ENCODE data around the gene CNN3. TPM values are rescaled to one million over a fixed set of nuclear protein-coding genes. Genes with fewer than 3 reads are reported as not detected.

Gene CNN3
- polyA plus RNA-seq, 2 of the 4 experiments (the other 2 are of a cell fraction): 61.6 to 83.4 TPM

- Histone ChIP-seq H3K9me3 (no peaks in the 10 kb centered on the region), H3K4me1 (peaks cover 17% of the 10 kb centered on the region), H3K4me3 (no peak overlapping the region), H3K27ac (peak overlapping the region in 1 of 2 experiments; percentile 32; a peak in 1 of 6 replicates), H3K4me2 (no peak overlapping the region)
- ChIA-PET POLR2A (no interaction called here), CTCF (interaction anchor here (0.7 to 9.6 kb wide), 5 partner anchors 53 to 190 kb away, joined by 3 to 149 read pairs (median 4); no protein-coding TSS in a partner anchor)
- no peak for FAIRE-seq
- 96% methylated on average over 3 of the region's 3 CpGs for WGBS (ENCODE audit: missing lambda C conversion rate)
- no peak for ATAC-seq
- DNase-seq (ENCODE audit: low read depth in 1 of 2, low spot score in 1 of 2): no peak
- TF ChIP-seq EHMT2 (IDR thresholded peaks at IDR 0.05; ENCODE audit: low read depth): no peak
- TF ChIP-seq ATOH8 (CRISPR knock-in tag; IDR thresholded peaks at IDR 0.05; ENCODE audit: low read depth): no peak
- no peak for TF ChIP-seq KDM5A (IDR thresholded peaks at IDR 0.05)
- TF ChIP-seq NFE2L2 (conservative IDR thresholded peaks at IDR 0.05; ENCODE audit: low read length): no peak
- TF ChIP-seq REST (IDR thresholded peaks at IDR 0.05): no peak
- TF ChIP-seq HOXA7 (CRISPR knock-in tag; IDR thresholded peaks at IDR 0.05): no peak
- TF ChIP-seq POLR2AphosphoS2 (conservative IDR thresholded peaks at IDR 0.05; ENCODE audit: low read length): no peak
- TF ChIP-seq HES2 (IDR thresholded peaks at IDR 0.05): no peak
- TF ChIP-seq MAX (IDR thresholded peaks at IDR 0.05): no peak
- TF ChIP-seq HEYL (CRISPR knock-in tag; IDR thresholded peaks at IDR 0.05): no peak
Measured at GRCh38 chr1:94856868-94857267, 70.0 kb downstream of the CNN3 start.

- ATAC-seq (no peak), FAIRE-seq (no peak), DNase-seq (ENCODE audit: low read depth in 1 of 2, low spot score in 1 of 2) (no peak)
- Histone ChIP-seq H3K9me3 (no peaks in the 10 kb centered on the region), H3K27ac (peak overlapping the region; percentile 19 to 89; a peak in 3 of 6 replicates), H3K4me3 (no peak overlapping the region), H3K4me1 (peaks cover 17% of the 10 kb centered on the region), H3K4me2 (no peak overlapping the region)
- WGBS (ENCODE audit: missing lambda C conversion rate): 93% methylated on average over 5 of the region's 5 CpGs
- ChIA-PET POLR2A (interaction anchor here (2.2 kb wide), 1 partner anchor 71 kb away, joined by 7 read pairs; the partner anchor contains the start of gene CNN3), CTCF (interaction anchor here (1.3 to 9.6 kb wide), 9 partner anchors 8 to 191 kb away, joined by 3 to 149 read pairs (median 23); no protein-coding TSS in a partner anchor)
- TF ChIP-seq POLR2AphosphoS2 (conservative IDR thresholded peaks at IDR 0.05; ENCODE audit: low read length): no peak
- TF ChIP-seq BHLHE40 (IDR thresholded peaks at IDR 0.05; ENCODE audit: low read depth, low read length): no peak
- TF ChIP-seq HDAC2 (IDR thresholded peaks at IDR 0.05): no peak
- TF ChIP-seq JUN (IDR thresholded peaks at IDR 0.05): no peak
- TF ChIP-seq CEBPB (IDR thresholded peaks at IDR 0.05): no peak
- no peak for TF ChIP-seq KDM1A (IDR thresholded peaks at IDR 0.05; ENCODE audit: low read depth)
Measured at GRCh38 chr1:94856004-94856403, 70.9 kb downstream of the CNN3 start.

GRCh38 chr1:94855307-94855700 lies 71.6 kb downstream of the CNN3 start:
- CTCF ChIA-PET: interaction anchor here (0.8 to 9.6 kb wide), 24 partner anchors 9 to 892 kb away, joined by 3 to 149 read pairs (median 9); partner anchors contain the start of gene CNN3
- POLR2A ChIA-PET: interaction anchor here (1.0 to 2.2 kb wide), 3 partner anchors 11 to 186 kb away, joined by 4 to 18 read pairs (median 7); partner anchors contain the start of gene CNN3
- peak overlapping the region; percentile 80 to 89; a peak in 5 of 6 replicates for H3K27ac ChIP-seq
- H3K4me1 ChIP-seq: peaks cover 17% of the 10 kb centered on the region
- no peak for DNase-seq (ENCODE audit: low read depth in 1 of 2, low spot score in 1 of 2)
- 72% methylated on average over 2 of the region's 2 CpGs for WGBS (ENCODE audit: missing lambda C conversion rate)
- TF ChIP-seq ZFP36 (IDR thresholded peaks at IDR 0.05; ENCODE audit: borderline replicate concordance, partially characterized antibody) (no peak), SREBF2 (IDR thresholded peaks at IDR 0.05) (no peak), CHD4 (IDR thresholded peaks at IDR 0.05; ENCODE audit: borderline replicate concordance) (no peak), BHLHE40 (IDR thresholded peaks at IDR 0.05; ENCODE audit: low read depth, low read length) (no peak), RNF2 (IDR thresholded peaks at IDR 0.05; ENCODE audit: borderline replicate concordance, low read depth) (no peak), MAFK (IDR thresholded peaks at IDR 0.05; ENCODE audit: partially characterized antibody) (no peak), EP300 (IDR thresholded peaks at IDR 0.05) (no peak), CEBPB (IDR thresholded peaks at IDR 0.05) (no peak), JUN (IDR thresholded peaks at IDR 0.05) (no peak), GATA3 (IDR thresholded peaks at IDR 0.05; ENCODE audit: borderline replicate concordance) (no peak), ZC3H11A (IDR thresholded peaks at IDR 0.05) (no peak), ATOH8 (CRISPR knock-in tag; IDR thresholded peaks at IDR 0.05; ENCODE audit: low read depth) (no peak), MAX (IDR thresholded peaks at IDR 0.05) (no peak), BCL3 (IDR thresholded peaks at IDR 0.05) (no peak)
- H3K4me2 ChIP-seq: peak overlapping the region; percentile 86
- peak; percentile 13 to 21; a peak in 4 of 6 replicates for ATAC-seq
- H3K4me3 ChIP-seq: peak overlapping the region; percentile 50; the same call in 1 of the 3 replicates
- H3K9me3 ChIP-seq: no peaks in the 10 kb centered on the region
- no peak for FAIRE-seq

Data from A549 (cell line).